Iris pigment epithelial cell (primary cell): ENCODE measurements around the gene IDUA.
"Not testable (repeated sequence)": the region's sequence is repeated elsewhere in the genome, so short reads cannot be mapped to it uniquely, and the experiment has no call there.

Source experiments
- DNase-seq: peaks from one replicate; pipeline ENCODE4 v3.0.0-alpha.2; 2011; ENCODE audit warnings: low read depth

Gene IDUA

DNA sequence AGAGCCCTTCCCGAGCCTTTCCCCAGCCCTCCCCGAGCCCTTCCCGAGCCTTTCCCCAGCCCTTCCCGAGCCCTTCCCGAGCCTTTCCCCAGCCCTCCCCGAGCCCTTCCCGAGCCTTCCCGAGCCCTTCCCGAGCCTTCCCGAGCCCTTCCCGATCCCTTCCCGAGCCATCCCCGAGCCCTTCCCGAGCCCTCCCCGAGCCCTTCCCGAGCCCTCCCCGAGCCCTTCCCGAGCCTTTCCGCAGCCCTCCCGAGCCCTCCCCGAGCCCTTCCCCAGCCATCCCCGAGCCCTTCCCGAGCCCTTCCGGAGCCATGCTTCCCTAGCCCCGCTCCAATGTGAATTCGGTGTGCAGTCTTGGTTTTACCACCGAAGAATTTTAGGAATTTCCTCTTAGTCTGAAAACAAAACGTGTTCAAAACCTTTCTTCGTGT, 59.8 kb downstream of the IDUA start:
- DNase-seq: peak; percentile 58

DNA sequence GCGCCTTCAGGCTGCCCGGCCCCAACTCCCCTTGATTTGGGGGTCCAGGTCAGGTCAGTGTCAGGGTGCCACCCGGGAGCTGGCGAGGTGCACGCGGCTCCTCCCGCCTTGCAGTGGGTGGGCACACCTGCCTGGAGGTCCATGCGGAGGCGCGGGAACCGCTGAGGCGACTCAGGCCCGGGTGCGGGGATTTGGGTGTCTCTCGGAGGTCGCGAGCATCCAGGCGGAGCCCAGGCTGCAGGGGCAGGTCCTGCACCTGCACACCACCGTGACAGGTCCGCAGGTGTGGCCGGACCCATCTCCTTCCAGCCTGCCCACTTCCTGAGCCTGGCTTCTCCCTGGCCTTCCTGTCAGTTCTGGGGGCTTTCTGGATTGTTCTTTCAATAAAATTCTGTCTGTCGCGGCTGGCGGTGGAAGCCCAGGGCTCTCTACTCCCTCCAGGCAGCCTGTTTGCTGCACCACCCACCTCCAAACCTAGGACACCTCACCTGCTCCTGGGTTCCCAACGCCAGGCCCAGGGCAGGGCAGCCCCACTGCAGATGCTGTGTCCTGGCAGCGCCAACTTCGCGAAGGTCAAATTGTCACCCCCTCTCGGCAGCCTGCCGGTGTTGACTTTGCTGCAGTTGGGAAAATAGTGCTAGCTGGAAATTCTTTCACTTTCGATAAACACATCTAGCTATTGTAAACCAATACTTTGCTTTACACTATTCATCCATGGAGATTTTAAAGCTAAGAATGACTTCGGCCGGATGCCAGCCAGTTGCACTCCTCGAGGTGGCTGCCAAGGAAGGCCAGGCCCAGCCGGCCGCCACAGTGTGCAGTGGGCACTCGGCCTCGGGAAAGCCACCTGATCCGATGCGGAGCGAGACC, 60.5 kb downstream of the IDUA start:
- peak; percentile 24 for DNase-seq

DNA sequence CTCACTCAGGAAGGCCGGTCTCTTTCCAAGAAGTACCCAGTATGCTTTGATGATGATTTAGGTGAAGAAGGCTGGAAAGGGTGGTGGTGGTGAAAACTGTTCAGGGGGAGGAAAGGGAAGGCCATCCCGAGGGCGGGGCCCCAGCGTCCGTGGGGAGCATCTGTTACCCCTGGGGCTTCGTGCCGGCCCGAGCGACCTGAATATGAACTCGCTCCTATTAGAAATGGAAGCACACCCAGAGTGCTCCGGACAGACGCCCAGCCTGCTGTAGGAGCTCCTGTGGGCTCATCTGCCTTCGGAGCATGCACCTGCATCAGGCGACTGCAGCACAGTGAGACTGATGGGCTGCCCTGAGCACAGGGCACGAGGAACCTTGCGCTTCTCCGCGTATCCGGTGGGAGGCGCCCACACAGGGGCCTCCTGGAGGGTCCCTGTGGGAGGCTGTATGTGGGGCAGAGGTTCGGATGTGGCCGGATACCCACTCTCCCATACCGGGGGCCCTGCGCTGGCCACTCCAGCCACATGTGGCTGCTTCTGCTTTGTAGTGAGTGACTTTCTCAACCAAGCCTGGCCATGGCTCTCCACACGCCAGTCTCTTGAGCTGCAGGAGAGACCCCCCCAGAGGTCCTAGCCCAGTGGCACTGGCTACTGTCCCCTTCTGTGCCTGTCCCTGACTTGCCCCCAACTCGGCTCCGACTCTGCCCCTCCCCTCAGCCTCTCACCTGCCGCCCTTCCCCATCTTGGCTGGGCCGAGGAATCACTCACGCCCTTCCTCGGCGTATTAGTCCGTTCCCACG, 61.3 kb downstream of the IDUA start:
- no peak for DNase-seq

DNA sequence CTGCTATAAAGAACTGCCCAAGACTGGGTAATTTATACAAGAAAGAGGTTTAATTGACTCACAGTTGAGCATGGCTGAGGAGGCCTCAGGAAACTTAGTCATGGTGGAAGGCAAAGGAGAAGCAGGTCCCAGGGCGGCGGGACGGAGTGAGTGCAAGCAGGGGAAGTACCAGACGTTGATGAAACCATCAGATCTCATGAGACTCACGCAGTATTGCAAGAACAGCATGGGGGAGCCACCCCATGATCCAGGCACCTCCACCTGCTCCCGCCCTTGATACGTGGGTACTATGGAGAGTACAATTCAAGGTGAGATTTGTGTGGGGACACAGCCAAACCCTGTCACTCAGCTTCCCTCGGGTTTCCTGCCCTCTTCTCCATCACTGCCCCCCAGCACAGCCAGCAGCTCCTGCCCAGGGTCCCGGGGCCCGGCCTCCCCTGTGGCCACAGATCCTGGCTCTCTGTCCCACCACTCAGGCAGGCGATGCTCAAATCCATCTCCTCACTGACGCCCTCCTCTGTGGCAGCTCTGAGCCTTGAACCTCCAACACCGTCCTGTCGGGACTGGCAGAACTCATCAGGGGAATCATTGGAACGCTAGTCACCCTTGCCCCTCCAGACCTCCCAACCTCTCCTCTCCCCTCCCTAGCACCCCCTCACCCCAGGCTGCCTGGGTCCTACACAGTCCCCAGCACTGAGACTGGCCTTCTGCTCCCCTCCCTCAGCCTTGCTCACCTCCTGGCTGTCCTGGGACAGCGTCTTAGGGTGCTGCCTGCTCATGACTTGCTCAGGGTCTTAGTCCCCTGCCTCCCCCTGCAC, 62.1 kb downstream of the IDUA start:
- no peak for DNase-seq

DNA sequence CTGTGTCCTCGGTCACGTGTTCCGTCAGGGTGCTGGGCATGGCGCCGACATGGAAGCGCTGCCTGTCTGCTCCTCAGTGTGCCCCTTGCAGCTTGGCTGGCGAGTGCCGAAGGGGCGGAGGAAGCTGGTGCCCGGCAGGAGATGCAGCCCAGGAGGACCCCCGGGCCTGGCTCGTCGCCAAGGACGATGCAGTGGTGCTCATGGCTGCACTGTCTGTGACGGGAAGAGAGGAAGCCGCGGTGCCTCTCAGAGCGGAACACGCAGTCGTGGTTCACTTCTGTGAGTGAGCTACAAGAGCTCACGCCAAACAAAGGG, 62.7 kb downstream of the IDUA start:
- no peak for DNase-seq

DNA sequence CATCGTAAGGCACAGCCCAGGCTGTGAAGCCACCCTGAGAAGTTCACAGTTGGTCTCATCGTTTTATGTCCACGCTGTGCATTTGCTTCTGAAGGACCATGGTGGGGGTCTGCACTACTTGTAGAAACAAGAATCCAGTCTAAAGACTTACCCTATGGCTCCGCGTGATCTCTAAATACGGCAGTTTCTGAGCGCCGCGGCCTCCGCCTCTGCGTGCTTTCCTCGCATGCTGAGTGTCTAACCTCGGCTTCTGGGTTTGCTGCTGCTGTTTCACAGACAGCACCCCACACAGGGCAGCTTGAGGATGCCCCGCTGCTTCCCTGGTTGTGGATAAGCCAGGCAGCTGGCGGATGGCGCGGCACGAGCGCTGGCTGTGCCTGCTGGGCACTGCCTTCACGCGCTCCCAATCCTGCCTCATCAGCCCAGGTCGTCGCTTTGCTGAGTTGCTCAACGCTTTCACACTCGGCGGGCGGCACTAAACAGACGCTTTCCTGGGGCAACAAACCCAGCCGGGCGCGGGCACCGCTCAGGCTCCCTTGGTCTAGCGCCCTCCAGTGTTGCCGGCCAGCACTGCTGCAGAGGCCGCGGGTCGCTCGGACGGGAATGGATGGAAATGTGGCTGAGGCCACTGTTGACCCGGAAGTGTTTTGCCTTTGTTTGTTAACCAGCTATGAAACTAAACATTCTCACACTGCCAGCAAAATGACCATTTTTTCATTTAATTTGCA, 63.8 kb downstream of the IDUA start:
- DNase-seq: no peak

DNA sequence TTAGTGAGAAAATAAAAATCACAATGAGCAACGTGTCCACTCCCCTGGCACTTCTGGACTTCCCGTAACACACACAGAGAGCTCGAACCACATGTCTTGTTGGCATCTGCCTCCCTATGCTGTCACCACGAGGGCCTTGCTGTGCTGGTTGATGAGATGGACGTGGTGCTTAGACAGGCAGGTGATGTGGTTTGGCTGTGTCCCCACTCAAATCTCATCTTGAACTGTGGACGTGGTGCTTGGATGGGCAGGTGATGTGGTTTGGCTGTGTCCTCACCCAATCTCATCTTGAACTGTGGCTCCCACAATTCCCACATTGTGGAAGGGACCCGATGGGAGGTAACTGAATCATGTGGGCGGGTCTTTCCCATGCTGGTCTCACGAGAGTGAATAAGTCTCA, 64.6 kb downstream of the IDUA start:
- no peak for DNase-seq

DNA sequence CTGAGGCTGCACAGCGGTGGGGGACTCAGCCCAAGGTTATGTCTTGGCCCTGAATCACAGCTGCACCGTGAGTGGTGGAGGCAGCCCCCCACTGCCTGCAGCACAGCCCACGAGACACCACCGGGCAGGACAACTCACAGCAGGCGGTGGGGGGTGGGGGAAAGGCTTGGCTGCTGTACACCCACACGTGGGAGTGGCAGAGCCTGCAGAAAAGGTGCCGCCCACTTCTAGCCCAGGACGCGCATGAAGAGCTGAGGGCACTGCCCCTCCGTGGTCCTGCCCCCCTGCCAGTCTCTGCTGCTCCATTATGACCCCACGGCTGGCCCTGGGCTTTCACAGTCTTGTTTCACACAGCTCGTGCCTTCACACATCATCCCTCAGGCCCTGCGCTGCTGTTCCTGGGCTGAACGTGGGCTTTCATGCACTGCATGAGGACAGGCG, 65.4 kb downstream of the IDUA start:
- DNase-seq: no peak

DNA sequence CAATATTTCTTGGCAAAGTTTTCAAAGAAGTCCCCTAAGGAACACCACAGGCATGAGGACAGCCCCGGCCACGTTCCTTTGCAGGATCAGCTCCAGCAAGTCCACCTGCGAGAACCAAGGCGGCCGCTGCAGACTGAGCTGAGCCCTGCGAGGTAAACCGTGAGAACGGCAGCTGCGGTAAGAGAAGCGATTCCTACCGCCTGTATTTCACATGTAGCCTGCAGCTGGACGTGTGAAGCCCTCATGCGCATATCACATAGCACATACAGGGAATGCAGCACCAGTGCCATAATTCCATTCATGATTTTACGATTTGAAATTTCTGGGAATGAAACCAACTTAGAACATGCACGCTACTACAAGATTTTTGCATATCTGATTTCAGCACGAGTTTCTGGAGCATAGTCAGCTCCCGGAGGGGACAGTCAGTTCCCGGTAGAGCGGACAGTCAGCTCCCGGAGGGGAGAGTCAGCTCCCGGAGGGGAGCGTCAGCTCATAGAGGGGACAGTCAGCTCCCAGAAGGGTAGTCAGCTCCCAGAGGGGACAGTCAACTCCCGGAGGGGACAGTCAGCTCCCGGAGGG, 66.3 kb downstream of the IDUA start:
- DNase-seq: no peak

DNA sequence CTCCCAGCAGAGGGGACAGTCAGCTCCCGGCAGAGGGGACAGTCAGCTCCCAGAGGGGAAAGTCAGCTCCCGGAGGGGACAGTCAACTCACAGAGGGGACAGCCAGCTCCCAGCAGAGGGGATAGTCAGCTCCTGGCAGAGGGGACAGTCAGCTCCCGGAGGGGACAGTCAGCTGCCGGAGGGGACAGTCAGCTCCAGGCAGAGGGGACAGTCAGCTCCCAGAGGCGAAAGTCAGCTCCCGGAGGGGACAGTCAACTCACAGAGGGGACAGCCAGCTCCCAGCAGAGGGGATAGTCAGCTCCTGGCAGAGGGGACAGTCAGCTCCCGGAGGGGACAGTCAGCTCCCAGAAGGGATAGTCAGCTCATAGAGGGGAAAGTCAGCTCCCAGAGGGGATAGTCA, 67.0 kb downstream of the IDUA start:
- not testable (repeated sequence) for DNase-seq
